IPS DF 19.7 (cell line): Measurements from ENCODE around the gene CORO7.

Experiments
- DNase-seq: peaks from one replicate; pipeline ENCODE4 v3.0.0-alpha.2; 2013; ENCODE audit warnings: low read depth, low spot score

Gene CORO7

DNA sequence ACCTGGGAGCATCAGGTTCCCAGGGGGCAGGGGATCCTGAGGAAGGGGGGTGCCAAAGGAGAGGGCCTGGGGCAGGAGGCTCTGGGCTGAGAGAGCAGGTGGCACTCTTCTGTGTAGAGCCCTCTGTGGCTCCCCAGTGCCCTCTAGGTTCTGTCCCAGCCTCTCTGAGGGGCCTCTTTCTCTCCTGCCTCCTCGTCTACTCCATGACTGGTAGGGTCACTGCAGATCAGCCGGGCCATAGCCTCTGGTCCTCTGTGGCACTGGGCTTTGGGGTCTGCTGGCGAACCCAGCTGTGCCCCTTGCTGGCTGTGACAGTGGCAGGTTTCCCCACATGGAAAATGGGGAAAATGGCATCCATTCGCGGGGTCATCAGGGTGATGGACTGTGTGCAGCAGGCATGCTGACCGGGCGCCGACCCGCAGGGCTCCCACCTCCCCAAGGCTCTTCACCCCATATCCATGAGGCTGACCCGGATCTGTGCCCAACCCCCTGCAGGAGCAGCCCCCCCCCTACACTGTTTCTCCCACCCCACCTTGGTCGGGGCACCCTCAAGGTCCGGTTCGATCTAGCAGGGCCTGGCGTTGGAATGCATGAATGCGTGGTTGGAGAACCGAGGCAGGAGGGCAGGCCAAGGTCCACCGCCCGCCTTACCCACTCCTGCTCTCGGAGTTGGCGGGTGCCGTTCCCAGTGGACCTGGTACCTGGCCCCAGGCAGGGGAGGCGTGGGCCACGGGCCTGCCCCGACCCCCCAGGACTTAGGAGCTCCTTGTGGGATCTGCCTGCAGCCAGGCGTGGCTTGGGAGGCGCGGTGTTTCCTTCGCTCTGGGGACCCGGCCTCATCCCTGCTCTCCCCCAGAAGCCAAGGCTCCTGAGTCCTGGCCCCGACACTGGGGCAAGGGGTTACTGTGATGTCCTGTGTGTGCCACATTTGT lies 94.0 kb downstream of the CORO7 start:
- DNase-seq: no peak

DNA sequence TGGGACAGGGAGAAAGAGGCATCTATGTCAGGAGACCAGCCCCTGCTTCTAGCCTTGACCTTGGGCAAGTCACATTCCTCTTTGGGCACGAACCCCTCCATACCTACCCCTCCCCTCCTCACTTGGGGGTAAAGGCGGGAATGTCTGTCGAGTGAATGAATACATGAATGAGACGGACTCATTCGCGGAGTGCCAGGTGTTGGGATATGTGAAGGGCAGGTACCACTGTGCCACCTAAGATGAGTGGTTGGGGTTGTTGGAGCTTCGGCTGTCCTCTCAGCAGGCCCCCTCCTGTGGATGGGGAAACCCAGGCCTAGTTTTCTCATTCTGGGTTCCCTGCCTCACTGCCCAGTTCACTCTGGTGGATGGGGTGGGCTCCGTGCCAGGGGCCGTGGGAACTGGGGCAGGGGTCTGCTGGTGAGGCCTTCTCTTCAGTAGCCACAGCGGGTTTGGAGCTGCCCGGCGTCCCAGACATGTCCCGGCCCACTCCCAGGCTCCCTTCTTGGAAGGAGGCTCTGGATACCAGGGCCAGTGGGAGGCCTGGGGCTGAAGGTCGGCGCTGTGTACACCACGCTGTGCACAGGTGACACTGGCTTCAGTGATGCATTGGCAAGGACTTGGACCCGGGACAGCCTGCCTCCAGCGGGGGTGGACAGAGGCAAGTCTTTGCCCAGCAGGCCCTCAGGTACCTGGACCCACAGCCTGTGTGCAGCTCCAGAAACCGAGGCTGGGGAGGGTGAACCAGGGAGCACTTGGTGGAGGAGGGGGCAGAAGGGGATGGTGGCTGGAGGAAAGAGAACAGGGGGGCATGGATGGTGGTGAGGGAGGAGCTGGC lies 94.9 kb downstream of the CORO7 start:
- DNase-seq: no peak

DNA sequence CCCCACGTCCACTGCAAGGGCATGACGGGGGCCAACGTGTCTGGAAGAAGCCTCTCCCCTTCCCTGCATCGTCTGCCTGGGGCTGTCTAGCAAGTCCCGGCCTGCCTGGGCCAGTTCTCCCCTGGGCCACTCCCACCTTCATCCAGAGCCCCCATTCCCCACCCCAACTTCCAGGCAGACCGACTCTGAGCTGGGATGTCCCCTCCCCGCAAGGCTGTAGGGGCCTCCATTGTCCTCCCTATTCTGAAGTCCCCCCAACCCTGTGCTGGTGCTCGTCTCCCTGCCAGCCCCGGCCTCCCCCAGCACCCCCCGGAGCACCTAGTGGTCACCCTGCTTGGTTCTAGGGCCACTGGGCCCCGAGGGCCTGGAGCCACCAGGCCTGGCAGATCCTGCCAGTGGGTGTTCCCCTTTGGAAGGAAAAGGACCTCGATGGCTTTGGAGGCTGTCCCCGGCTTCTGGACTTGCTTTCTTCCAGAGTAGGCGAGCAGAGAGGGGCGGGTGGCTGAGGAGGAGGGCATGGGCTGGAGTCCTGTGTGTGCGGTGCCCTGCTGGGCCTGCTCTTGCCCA lies 95.7 kb downstream of the CORO7 start:
- no peak for DNase-seq

DNA sequence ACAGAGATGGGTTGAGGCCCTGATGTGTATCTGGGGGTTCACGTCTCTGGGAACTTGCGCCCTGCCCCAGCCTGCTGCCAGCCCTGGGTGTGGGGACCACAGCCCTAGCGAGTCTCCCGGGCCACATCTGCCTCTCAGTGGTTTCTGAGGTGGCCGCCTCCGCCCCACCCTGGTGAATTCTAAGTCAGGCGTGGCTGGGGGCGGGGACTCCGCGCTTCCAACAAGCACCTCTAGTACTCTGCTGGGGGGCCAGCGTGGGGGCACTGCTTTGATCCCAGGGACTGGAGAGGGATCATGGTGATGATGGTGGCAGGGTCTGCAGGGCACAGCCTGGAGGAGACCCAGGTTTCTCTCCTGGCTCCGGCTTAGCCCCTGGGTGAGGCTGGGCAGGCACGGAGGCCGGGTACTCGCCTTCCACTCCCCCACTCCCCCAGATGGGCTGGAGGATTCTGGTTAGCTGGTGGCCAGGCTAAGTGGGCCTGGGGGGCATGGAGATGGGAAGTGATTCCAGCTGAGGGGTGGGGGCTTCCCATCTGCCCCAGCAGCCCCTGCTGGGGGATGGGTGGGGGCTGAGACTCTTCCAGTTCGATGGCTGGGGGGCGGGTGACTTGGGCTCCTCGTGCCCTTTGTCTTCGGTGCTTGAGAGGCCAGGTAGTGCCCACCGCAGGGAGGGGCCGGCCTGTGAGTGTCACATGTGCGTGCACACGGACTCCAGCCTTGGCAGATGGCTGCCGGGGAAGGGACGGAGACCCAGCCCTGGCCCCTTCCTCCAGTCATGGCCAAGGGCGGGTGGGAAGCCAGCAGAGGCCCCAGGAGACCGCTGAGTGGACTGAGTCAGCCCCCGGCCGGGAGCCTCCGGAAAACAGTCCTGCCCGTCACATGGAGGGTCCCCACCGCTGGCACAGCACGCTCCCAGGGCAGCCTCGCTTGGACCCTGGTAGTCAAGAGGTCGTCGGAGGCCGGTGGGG lies 96.7 kb downstream of the CORO7 start:
- no peak for DNase-seq

DNA sequence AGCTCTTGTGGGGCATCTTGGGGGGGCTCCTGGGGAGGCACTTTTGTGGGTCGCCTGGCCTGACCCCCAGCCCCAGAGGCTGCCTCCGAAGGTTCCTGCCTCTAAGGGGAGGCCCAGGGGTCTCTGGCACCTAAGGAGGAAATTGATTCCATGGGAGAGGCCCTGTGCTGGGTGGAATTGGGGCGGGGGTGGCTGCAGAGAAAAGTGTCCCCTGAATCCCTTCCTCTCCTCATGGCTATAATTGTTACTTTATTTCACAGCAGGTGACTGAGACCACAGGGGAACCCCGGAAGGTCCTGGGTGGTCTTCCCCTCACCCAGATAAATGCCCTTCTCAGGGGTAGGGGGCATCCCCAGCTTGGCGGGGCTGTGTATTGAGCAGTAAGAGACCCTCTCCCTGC lies 97.4 kb downstream of the CORO7 start:
- DNase-seq: no peak

DNA sequence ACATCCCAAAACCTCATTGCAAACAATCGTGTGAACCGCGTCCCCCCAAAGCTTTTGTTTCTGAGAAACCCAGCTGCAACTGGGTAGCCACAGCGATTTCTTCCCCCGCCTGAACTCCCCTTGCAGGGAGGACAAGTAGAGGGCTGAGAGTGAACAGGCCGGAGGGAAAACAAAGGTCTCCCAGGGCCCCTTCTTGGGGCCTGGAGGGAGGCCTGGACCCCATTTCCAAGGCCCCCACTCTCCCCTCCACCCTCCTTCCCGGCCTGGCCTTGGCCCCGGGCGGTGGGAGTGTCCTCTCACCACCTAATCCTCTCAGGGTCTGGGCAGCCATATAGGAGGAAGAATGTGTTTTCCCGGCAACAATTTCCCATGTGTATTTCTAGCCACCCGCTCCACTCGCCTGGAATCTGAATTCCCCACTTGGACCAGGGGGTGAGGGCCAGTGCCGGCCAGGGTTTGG lies 97.9 kb downstream of the CORO7 start:
- DNase-seq: no peak

DNA sequence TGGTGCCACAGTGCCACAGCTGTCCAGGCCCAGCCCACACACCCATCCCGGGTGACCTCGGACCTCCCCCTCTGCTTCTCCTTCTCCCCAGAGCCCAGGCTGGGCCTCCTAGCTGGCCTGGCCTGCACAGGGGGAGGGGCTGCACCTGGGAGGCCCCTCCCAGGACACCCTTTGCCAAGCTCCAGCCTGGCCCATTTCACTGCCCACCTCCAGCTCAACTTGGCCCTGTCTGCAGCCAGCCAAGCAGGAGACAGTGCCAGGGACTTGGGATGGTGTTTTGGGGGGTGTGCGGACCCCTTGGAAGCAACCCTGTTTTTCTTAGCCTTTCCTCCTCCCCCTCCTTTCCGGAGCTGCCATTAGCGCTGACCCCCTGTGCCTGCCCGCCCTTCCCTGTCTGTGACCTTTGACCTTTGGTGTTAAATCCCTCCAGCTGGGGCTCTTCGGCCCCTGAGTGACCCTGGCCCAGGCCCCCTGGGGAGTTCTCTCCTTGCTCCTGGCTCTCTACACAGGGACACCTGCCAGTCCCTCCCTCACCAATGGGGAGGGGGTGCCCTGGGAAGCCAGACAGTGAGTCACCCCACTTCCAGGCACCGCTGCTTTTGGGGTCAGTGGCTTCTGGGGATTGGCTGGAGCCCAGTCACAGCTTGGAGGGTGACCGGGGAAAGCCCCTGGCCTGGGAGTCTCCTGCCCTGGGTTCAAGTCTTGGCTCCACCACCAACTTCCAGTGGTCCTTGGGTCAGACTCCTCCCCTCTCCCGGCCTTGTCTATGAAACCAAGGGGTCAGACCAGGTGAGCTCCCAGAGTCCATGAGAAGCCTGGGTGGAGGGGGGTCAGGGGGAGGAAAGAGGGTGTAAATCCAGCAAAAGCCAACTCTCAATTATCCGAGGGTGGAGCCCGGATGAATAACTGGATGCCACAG lies 98.6 kb downstream of the CORO7 start:
- no peak for DNase-seq

DNA sequence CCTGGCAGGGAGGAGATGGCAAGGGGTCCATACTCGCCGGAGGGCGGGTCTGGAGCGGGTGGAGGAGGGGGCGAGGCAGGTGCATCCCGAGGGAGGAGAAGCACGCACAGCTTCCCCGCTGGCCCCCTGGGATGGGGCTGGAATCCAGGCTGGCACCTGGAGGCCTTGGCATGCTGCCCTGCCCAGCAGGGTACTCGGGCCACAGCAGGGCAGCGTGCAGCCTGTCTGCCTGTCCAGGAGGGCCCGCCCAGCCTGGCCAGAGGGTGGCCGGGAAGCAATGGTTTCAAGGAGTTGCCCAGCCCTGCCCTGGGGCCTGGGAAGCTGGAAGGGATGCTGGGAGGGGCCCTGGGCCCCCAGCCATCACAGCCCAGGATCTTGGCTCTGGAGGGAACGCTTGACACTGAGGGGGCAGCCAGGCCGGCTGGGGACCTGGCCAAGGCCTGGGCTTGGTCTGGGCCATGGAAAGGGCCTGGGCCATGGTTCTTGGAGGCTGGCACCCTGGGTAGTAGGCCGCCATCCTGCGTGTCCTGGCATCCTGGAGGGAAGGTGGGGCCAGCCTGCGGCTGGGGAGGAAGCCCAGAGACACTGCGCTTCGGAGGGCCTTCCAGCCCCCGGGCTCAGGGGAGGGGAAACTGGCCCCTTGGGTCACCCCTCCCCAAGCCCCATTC lies 99.4 kb downstream of the CORO7 start:
- no peak for DNase-seq

DNA sequence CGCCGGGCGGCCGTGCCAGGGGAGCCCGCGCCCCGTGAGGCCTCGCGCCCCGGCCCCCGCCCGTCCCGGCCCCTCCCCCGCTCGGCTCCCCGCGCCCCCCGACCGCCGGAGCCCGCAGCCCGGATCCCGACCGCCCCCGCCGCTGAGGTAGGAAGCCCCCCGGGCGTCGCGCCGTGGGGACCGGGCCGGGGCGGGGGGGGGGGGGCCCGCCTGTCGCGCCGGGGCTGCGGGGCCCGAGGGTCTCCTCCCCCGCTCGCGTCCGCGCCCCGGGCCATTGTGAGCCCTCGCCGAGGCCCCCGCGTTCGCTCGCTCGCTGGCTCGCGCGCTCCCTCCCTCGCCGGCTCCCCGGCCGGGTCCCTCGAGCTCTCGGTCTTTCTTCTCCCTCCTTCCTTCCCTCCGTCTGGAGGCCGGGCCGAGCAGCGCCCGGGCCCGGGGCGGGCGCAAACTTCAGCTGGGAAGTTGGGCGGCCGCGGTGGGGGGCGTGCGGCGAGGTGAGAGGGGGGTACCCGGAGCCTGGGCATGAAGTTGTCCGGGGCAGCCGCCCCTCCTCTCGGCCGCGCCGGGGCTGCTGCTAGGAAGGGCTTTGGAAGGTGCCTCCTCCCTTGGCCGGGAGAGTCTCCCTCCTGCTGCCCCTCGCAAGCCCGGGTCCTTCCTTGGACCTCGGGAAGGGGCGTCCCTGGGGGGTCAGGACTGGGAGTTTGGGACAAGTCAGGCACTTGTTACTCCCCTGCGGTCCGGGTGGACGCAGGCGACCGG lies 100.1 kb downstream of the CORO7 start:
- no peak for DNase-seq

DNA sequence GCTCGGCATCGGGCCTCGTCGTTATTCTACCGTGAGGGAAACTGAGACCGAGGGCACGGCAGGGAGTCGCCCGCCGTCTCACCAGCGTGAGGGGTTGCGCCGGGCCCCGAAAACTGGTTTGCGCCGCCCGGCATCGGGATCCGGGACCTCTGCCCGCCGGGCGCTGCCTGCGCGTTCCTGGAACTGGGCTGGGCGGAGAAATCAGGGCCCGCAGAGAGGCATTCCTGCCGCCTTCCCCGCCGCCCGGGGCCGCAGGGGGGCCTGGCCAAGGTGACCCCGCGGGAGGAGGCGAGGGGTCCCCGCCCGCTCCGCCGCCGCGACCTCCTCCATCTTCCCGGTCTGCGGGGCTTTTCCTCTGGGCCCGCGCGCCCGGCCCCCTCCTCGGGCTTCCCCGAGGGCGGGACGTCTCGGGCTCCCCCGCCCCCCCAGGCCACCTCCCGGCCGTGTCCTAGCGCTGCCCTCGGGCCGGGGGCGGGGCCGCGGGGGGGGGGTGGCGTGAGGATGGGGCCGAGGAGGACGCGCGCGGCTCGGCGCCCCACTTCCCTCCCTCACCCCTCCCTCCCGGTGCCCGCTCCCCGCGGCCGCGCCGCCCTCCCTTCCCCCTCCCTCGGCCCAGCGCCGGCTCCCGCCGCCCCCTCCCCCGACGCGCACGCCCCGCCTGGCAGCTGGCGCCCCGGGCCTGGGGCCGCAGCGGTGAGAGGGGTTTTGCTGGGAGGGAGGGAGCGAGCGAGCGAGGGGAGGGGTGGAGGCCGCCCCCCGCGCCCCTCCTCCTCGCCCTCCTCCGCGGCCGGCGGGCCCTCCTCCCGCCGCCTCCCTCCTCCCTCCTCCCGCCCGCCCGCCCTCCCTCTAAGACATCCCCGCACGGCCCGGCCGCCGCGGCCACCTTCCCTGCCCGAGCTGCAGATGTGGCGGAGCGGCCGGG lies 100.9 kb downstream of the CORO7 start, which contains the start of gene GLIS2:
Gene GLIS2 (plus strand): TSS at position 882 of the 922 bp plus-strand sequence. CDS start 16,214 bp downstream, outside the sequence.
- DNase-seq: no peak

DNA sequence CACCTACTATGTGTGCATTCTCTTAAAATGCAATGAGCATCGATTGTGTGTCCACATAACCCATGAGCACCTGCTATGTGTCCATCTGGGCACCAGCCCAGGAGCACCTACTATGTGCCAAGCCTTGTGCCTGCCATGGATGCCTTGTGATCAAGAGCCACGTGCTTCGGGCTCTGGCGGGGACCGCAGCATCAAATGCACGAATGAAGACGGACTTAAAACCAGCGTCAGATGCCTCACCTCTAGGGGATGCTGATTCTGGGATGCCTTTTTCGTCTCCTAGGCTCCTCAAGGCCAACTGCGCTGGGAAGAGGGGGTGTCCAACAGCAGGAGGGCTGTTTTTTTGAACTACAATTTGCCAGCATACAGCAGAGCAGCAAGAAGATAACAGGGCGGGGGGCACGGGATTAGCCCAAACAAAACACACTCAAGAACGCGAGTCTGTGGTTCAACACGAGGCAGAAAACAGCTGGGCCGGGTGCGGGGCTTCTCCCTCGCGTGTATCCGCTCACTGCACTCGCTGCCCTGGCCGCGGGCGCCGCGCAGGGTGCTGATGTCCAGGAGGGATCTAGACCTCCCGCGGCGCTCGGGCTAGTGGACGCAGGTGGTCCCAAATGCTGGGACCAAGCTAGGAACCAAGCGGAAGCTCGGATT lies 101.7 kb downstream of the CORO7 start:
- DNase-seq: no peak

DNA sequence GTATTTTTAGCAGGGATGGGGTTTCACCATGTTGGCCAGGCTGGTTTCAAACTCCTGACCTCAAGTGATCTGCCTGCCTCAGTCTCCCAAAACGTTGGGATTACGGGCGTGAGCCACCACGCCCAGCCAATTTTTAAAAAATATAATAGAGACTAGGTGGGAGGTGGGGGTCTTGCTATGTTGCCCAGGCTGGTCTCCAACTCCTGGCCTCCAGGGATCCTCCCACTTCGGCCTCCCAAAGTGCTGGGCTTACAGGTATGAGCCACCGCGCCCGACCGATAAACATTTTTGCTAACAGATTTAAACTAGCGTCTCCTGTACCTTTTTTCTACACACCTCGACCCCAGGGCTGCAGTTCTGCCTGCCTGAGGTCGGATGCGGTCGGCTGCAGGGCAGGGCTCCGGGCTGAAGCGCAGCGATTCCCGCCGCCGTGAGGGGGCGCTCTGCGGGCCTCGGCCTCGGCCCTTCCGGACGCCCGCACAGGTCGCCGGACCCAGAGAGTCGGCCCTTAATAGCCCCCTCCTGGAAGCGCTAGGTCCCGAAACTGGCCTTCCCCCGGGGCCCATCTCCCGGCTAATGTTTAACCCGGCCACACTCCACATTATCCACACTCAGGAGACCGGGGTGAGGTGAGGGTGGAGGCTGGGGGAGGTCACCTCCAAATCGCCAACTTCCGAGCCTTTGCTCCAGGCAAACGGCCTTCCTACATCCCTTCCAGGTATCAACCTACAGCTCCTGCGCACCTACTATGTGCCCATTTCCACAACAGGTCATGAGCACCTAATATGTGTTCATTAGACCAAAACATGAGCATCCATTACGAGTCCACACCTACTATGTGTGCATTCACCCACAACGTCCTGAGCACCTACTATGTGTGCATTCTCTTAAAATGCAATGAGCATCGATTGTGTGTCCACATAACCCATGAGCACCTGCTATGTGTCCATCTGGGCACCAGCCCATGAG lies 102.5 kb downstream of the CORO7 start:
- no peak for DNase-seq

DNA sequence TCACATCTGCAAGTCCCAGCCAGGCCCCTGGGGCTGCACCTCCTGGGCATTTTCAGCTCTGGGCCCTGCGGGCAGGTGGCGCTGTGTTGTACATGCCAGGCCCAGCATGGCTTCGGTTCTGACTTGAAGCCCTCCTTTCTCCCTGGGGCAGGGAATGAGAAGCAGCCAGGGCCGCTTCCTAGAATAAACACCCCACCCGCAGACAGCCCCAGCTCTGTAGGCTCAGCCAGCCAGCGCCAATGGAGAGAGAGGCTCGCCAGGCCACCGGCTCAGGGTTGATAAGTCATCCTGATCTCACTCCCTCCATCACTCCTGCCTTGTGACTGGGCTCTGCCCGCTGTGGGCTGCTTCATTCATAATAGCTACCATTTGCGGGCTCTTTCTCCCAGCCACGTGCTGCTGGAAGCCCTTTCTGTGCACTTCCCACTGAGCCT lies 106.5 kb downstream of the CORO7 start:
- peak; percentile 74 for DNase-seq

DNA sequence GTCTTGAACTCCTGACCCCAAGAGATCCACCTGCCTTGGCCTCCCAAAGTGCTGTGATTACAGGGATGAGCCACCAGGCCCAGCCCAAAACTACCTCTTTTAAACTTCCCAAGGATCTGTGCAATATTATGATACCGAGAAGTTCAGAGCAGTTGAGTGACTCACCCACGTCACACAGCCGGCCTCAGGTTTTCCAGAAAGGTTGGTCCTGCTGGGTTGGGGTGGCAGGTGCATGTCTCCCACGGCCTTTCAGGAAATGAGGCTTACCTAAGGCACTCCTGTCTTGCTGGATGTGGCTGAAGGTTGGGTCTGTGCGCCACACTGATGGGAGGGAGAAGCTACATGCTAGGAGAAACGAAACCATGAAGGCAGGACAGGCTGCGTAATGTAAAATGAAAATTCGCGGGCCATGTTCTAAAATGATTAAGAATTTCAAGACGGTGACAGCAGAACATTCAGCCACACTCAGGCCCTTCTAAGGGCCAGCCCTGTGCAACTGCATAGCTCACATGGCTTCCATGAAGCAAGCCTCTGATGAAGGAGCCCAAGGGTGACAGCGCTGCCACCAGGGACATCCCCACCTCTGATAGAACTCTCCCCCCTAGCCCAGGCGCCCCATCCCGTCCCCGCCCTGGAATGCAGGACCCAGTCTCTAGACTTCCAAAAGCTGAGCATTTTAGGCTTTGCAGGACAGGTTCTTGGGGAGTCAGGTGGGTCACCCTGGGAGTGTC lies 107.1 kb downstream of the CORO7 start:
- no peak for DNase-seq
